WTC11 (cell line): Measurements from ENCODE around the gene SMIM41. TPM values are rescaled to one million over a fixed set of nuclear protein-coding genes. Genes with fewer than 3 reads are reported as not detected.

Source experiments
- ATAC-seq: fragments of 200-7000 bp; cut with Tn5 transposase; 2 replicates; pipeline ENCODE4 v1.10.0; 2021; ENCODE audit warnings: mild to moderate bottlenecking, moderate library complexity
- CTCF ChIA-PET: fragments of 300-600 bp; sonication (Branson Sonifier 250); formaldehyde crosslinking; loops from one replicate; lab custom pipeline; 2021; ENCODE audit warnings: antibody characterized with exemption; lab: Charles Lee
- POLR2A ChIA-PET: fragments of 350-600 bp; sonication (Branson Sonifier 250); formaldehyde crosslinking; loops from one replicate; lab custom pipeline; 2021; ENCODE audit warnings: antibody characterized with exemption; lab: Charles Lee
- DNase-seq: peaks from one replicate; pipeline ENCODE4 v3.0.0; 2021; ENCODE audit warnings: low spot score
- H3K27ac Mint-ChIP-seq: 2 replicates; pipeline ENCODE4 v1.8.0; 2021; ENCODE audit warnings: mixed read lengths
- H3K27me3 Mint-ChIP-seq: 2 replicates; pipeline ENCODE4 v1.8.0; 2021; ENCODE audit warnings: low read depth, mild to moderate bottlenecking, moderate library complexity, mixed read lengths
- H3K36me3 Mint-ChIP-seq: 2 replicates; pipeline ENCODE4 v1.8.0; 2021; ENCODE audit warnings: mixed read lengths
- H3K4me1 Mint-ChIP-seq: 2 replicates; pipeline ENCODE4 v1.8.0; 2022; ENCODE audit warnings: mixed read lengths
- H3K4me3 Mint-ChIP-seq: 2 replicates; pipeline ENCODE4 v1.8.0; 2021; ENCODE audit warnings: mild to moderate bottlenecking, moderate library complexity, mixed read lengths
- H3K9me3 Mint-ChIP-seq: 2 replicates; pipeline ENCODE4 v1.8.0; 2021; ENCODE audit warnings: mixed read lengths
- ATF6 ChIP-seq: sonication (generic); formaldehyde crosslinking; IDR thresholded peaks from 2 replicates; pipeline ENCODE4 v1.8.1; 2023; ENCODE audit warnings: mild to moderate bottlenecking, missing genetic modification reagents
- CBFB ChIP-seq: sonication (generic); formaldehyde crosslinking; IDR thresholded peaks from 2 replicates; pipeline ENCODE4 v1.8.1; 2022; ENCODE audit warnings: mild to moderate bottlenecking, low read depth, missing genetic modification reagents
- E2F4 ChIP-seq: sonication (generic); formaldehyde crosslinking; IDR thresholded peaks from 2 replicates; pipeline ENCODE4 v1.8.1; 2022; ENCODE audit warnings: low read depth, mild to moderate bottlenecking, moderate library complexity, missing genetic modification reagents, borderline replicate concordance
- ESRRA ChIP-seq: sonication (generic); formaldehyde crosslinking; IDR thresholded peaks from 2 replicates; pipeline ENCODE4 v1.8.1; 2022; ENCODE audit warnings: mild to moderate bottlenecking, missing genetic modification reagents, borderline replicate concordance
- ETV6 ChIP-seq: sonication (generic); formaldehyde crosslinking; IDR thresholded peaks from 2 replicates; pipeline ENCODE4 v1.8.1; 2022; ENCODE audit warnings: mild to moderate bottlenecking, missing genetic modification reagents
- FOXJ3 ChIP-seq: sonication (generic); formaldehyde crosslinking; IDR thresholded peaks from 2 replicates; pipeline ENCODE4 v1.9.0; 2021; ENCODE audit warnings: missing genetic modification reagents, mild to moderate bottlenecking, borderline replicate concordance
- GTF2I ChIP-seq: fragments of 250-450 bp; sonication (Bioruptor Pico); conservative IDR thresholded peaks from 2 replicates; pipeline ENCODE4 v1.4.0; 2021; ENCODE audit warnings: mild to moderate bottlenecking
- JUN ChIP-seq: sonication (generic); formaldehyde crosslinking; IDR thresholded peaks from 2 replicates; pipeline ENCODE4 v1.8.0; 2023; ENCODE audit warnings: mild to moderate bottlenecking, missing genetic modification reagents
- NFYB ChIP-seq: sonication (generic); formaldehyde crosslinking; conservative IDR thresholded peaks from 2 replicates; pipeline ENCODE4 v1.8.0; 2022; ENCODE audit warnings: low read depth, missing genetic modification reagents
- OVOL2 ChIP-seq: fragments of 250-450 bp; sonication (Bioruptor Pico); IDR thresholded peaks from 2 replicates; pipeline ENCODE4 v1.9.0; 2021; ENCODE audit warnings: mild to moderate bottlenecking, borderline replicate concordance
- PREB ChIP-seq: sonication (generic); formaldehyde crosslinking; IDR thresholded peaks from 2 replicates; pipeline ENCODE4 v1.8.1; 2022; ENCODE audit warnings: mild to moderate bottlenecking, missing genetic modification reagents, moderate library complexity, borderline replicate concordance
- RELA ChIP-seq: sonication (generic); formaldehyde crosslinking; IDR thresholded peaks from 2 replicates; pipeline ENCODE4 v1.8.1; 2022; ENCODE audit warnings: missing genetic modification reagents, mild to moderate bottlenecking, borderline replicate concordance
- SMAD4 ChIP-seq: sonication (generic); formaldehyde crosslinking; IDR thresholded peaks from 2 replicates; pipeline ENCODE4 v1.8.0; 2022; ENCODE audit warnings: mild to moderate bottlenecking, missing genetic modification reagents
- SP1 ChIP-seq: sonication (generic); formaldehyde crosslinking; conservative IDR thresholded peaks from 2 replicates; pipeline ENCODE4 v1.8.1; 2022; ENCODE audit warnings: missing genetic modification reagents
- USF1 ChIP-seq: sonication (generic); formaldehyde crosslinking; IDR thresholded peaks from 2 replicates; pipeline ENCODE4 v1.8.0; 2022; ENCODE audit warnings: mild to moderate bottlenecking, missing genetic modification reagents
- ZMAT4 ChIP-seq: fragments of 250-450 bp; sonication (Bioruptor Pico); IDR thresholded peaks from 2 replicates; pipeline ENCODE4 v1.9.0; 2021; ENCODE audit warnings: mild to moderate bottlenecking
- ZNF121 ChIP-seq: sonication (generic); formaldehyde crosslinking; IDR thresholded peaks from 2 replicates; pipeline ENCODE4 v1.8.0; 2023; ENCODE audit warnings: missing genetic modification reagents
- ZNF138 ChIP-seq: sonication (generic); formaldehyde crosslinking; conservative IDR thresholded peaks from 2 replicates; pipeline ENCODE4 v1.8.1; 2022; ENCODE audit warnings: mild to moderate bottlenecking, moderate library complexity, missing genetic modification reagents
- ZNF416 ChIP-seq: fragments of 250-450 bp; sonication (Bioruptor Pico); IDR thresholded peaks from 2 replicates; pipeline ENCODE4 v1.9.0; 2021; ENCODE audit warnings: mild to moderate bottlenecking, inconsistent platforms
- ZNF423 ChIP-seq: fragments of 250-450 bp; sonication (Bioruptor Pico); IDR thresholded peaks from 2 replicates; pipeline ENCODE4 v2.1.2; 2022; ENCODE audit warnings: mild to moderate bottlenecking, moderate library complexity
- ZNF532 ChIP-seq: fragments of 250-450 bp; sonication (Bioruptor Pico); IDR thresholded peaks from 2 replicates; pipeline ENCODE4 v1.9.0; 2021; ENCODE audit warnings: mild to moderate bottlenecking, borderline replicate concordance
- total RNA-seq: library from RNA; stranded (reverse); gene quantifications from 3 replicates; pipeline ENCODE4 v1.2.3, GENCODE V29; 2021

SMIM41 gene
- total RNA-seq, 1 experiment from 2014 or later: not detected

- TF ChIP-seq ZNF532 (CRISPR knock-in tag): no peak
- no peak for TF ChIP-seq ZNF138 (CRISPR knock-in tag)
Observed at GRCh38 chr12:52050758-52051541, 28.6 kb upstream of the SMIM41 start, which contains the start of gene NR4A1 (continued).

- TF ChIP-seq GTF2I (CRISPR knock-in tag) (no peak), OVOL2 (CRISPR knock-in tag) (no peak), ZNF121 (CRISPR knock-in tag) (no peak), USF1 (CRISPR knock-in tag) (no peak), ZMAT4 (no peak), ZNF423 (CRISPR knock-in tag) (no peak), ESRRA (no peak), ETV6 (no peak), SP1 (CRISPR knock-in tag) (no peak), FOXJ3 (no peak), PREB (CRISPR knock-in tag) (no peak)
- peaks cover 28% of the 10 kb centered on the region for H3K4me1 Mint-ChIP-seq
- H3K4me3 Mint-ChIP-seq: peak overlapping the region; percentile 86
- CTCF ChIA-PET: interaction anchor here (0.7 to 2.9 kb wide), 6 partner anchors 15 to 69 kb away, joined by 3 to 57 read pairs (median 10); no protein-coding TSS in a partner anchor
- H3K27ac Mint-ChIP-seq: no peak overlapping the region
- no peaks in the 10 kb centered on the region for H3K36me3 Mint-ChIP-seq
- POLR2A ChIA-PET: interaction anchor here (0.6 to 1.7 kb wide), 2 partner anchors 20 to 68 kb away, joined by 3 to 8 read pairs; no protein-coding TSS in a partner anchor
- DNase-seq (no peak), ATAC-seq (no peak)
- no peaks in the 10 kb centered on the region for H3K9me3 Mint-ChIP-seq
- peaks cover 47% of the 10 kb centered on the region for H3K27me3 Mint-ChIP-seq
Observed at GRCh38 chr12:52052468-52053186, 26.9 kb upstream of the SMIM41 start.

- H3K27me3 Mint-ChIP-seq: peaks cover 37% of the 10 kb centered on the region
- CTCF ChIA-PET: interaction anchor here (1.1 to 1.5 kb wide), 3 partner anchors 28 to 68 kb away, joined by 3 to 5 read pairs (median 5); no protein-coding TSS in a partner anchor
- TF ChIP-seq ZNF416 (CRISPR knock-in tag) (no peak), ZNF121 (CRISPR knock-in tag) (no peak), RELA (CRISPR knock-in tag) (no peak), ATF6 (CRISPR knock-in tag) (no peak), JUN (no peak), E2F4 (CRISPR knock-in tag) (no peak), ZNF423 (CRISPR knock-in tag) (no peak), SMAD4 (no peak), NFYB (CRISPR knock-in tag) (no peak), CBFB (no peak)
Observed at GRCh38 chr12:52053536-52054209, 25.8 kb upstream of the SMIM41 start.

More at GRCh38 chr12:52053536-52054209, 25.8 kb upstream of the SMIM41 start:
- ATAC-seq (no peak), DNase-seq (no peak)
- Mint-ChIP-seq H3K36me3 (0 out of 2 replicates have a peak, but pooled peaks cover under 1% of the 10 kb centered on the region), H3K4me3 (no peak overlapping the region), H3K4me1 (peaks cover 28% of the 10 kb centered on the region), H3K9me3 (no peaks in the 10 kb centered on the region), H3K27ac (no peak overlapping the region)
- POLR2A ChIA-PET: no interaction called here
